SK-N-MC (cell line): ENCODE data around the gene RAB3GAP1.

Source experiments
- EZH2 ChIP-seq: fragments of 200-600 bp; sonication (generic); IDR thresholded peaks from one replicate; pipeline ENCODE4 v1.6.1; 2017; ENCODE audit warnings: antibody characterized with exemption
- FOXP2 ChIP-seq: optimal IDR thresholded peaks from 2 replicates; pipeline ENCODE3; 2011; ENCODE audit warnings: mild to moderate bottlenecking, moderate library complexity; ENCODE audit not compliant: insufficient read depth; ENCODE audit errors: extremely low read length, control extremely low read depth
- POLR2AphosphoS5 ChIP-seq: IDR thresholded peaks from 2 replicates; pipeline ENCODE4 v1.6.1; 2012; ENCODE audit warnings: mild to moderate bottlenecking, low read depth, low read length, borderline replicate concordance

DNA sequence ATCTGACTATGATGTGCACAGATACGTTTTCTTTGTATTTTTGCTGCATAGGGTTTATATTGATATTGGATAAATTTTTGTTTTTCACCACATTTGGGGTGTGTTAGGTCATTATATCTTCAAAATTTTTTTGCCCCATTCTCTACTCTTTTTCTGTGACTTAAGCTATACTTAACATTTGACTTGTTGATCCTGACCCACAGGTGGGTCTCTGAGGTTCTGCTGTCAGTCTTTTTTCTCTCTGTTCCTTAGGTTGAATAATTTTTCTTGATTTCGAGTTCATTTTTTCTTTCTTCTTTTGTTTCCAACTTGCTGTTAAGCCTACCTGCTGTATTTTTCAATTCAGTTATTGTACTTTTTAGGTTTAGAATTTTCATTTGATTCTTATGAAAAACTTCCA is 12.1 kb downstream of the RAB3GAP1 start:
- TF ChIP-seq EZH2 (no peak), POLR2AphosphoS5 (no peak), FOXP2 (no peak)
